CD4-positive, alpha-beta T cell treated with Interleukin-21 for 1 hour (primary cell): Measurements from ENCODE around the gene HLA-DQA1.
"Not testable (repeated sequence)": the region's sequence is repeated elsewhere in the genome, so short reads cannot be mapped to it uniquely, and the experiment has no call there.

ENCODE experiments used
- DNase-seq: peaks from one replicate; pipeline ENCODE4 v3.0.0-alpha.2; 2020

HLA-DQA1 gene

DNA sequence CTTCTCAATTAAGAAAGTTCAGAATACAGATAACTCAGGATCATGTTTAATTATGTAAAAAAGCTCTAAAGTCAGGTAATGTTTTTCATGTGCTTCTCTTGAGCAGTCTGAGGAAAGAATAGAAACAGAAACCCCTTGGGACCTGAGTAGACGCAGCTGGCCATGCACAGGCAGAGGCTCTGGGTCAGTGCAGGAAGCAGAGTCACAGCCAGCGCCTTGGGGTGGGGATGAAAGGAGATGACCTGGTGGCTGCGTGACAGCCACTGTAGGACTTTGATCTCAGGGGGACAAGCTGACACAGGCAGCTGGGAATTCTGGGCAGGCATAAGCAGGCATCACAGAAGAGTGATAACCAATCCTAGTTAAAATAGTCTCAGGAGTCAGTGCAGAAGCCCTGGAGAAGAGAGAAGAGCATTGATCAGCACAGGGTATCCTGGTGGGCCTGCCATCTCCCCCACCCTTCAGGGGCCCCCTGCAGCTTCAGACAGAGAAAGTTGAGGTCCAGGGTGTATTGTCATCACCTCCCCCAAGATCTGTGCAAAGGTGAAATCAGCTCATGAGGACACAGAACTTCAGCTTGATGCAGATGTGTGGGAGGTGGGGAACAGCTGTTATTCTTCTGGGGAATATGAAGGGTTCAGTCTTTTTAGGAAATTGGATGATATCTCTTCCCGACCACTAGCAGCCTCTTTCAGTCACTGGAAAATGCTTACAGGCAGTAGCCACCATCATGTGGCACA, 22.8 kb downstream of the HLA-DQA1 start:
- no peak for DNase-seq

GRCh38 chr6:32662099-32662498, 24.9 kb downstream of the HLA-DQA1 start:
- no peak for DNase-seq

DNA sequence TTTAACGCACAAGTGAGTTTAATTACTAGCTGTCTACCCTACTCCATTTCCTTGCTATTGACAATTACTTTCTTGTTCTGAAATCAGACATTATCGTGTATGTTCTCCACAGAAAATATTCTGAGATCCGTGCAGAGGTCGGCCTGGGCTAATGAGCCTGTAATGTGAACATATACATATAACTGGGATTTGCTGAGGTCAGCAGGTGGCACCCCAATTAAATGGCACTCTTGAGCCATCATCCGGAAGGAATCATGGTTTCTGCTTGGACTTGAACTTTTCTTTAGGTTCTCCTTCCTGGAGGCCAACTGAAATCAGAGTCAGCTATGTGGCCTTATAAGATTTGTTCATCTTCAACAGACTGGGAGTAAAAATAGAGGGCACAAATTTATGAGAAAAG, 25.6 kb downstream of the HLA-DQA1 start:
- no peak for DNase-seq

DNA sequence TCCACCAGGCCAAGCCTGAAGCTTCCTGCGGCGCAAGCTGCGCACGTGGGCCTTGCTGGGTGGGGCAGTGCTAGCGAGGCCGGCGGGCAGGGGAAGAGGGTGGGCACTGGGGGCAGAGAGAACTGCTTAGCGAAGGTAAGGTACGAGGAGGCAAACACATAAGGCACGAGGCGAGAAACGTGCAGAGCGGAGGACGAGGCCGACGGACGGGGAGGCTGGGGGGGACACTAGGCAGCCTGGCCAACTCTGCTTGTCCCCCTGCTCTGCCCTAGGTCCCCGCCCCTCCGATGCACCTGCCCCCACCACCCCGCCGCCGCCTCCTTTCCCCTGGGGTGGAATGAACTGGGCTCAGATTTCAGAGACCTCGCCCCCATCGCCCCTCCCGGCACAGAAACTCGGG, 27.1 kb downstream of the HLA-DQA1 start:
- no peak for DNase-seq

- peak; percentile 51 for DNase-seq
Measured at GRCh38 chr6:32664827-32665362, 27.7 kb downstream of the HLA-DQA1 start.

- no peak for DNase-seq
Measured at GRCh38 chr6:32665661-32666060, 28.5 kb downstream of the HLA-DQA1 start.

GRCh38 chr6:32666420-32667300, 29.5 kb downstream of the HLA-DQA1 start, which contains the start of gene HLA-DQB1:
HLA-DQB1 (minus strand) TSS chr6:32666657; CDS start chr6:32666607, 50 bp downstream.
- DNase-seq: peak; percentile 89

DNA sequence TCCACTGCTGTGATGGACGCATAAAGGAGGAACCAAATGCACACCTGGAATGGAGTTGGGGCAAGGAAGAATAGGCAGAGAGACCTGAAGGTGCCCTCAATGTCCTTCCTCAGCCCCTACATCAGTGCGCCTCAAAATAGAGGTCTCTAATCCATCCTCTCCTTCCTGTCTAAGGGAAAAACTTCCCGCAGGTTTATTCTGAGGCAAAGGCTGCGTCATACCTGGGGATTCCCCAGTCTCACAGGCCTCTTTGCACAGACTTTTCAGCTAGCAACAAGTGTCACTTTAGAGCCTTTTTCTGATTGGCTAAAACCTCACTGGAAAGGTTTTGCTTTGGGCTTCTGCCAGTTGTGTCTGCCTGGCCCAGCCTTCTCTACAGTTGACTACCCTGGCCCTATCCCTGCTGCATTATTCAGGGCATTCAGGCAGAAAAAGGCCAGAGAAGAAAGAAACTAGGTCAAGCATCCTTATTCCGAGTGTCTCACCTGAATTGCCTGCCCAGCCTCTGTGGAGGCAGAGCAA, 31.1 kb downstream of the HLA-DQA1 start:
- DNase-seq: peak; percentile 93

- no peak for DNase-seq
Measured at GRCh38 chr6:32669240-32669639, 32.0 kb downstream of the HLA-DQA1 start.

DNA sequence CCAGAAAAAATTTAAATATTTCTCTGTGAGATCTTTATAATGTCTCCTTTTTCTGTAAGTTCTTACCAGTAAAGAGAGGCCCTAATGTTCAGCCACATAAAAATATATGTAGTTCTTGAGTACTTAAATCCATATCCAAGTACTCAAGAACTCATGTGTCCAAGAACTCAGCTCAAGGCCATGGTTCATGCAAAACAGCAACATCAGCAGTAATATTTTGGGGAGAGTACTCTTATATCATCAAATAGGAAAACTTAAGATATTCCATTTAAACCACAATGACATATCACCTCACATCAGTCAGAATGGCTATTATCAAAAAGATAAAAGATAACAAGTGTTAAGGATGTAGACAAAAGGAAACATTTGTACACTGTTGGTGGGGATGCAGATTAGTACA, 32.7 kb downstream of the HLA-DQA1 start:
- no peak for DNase-seq

GRCh38 chr6:32671908-32672307, 34.7 kb downstream of the HLA-DQA1 start:
- not testable (repeated sequence) for DNase-seq

DNA sequence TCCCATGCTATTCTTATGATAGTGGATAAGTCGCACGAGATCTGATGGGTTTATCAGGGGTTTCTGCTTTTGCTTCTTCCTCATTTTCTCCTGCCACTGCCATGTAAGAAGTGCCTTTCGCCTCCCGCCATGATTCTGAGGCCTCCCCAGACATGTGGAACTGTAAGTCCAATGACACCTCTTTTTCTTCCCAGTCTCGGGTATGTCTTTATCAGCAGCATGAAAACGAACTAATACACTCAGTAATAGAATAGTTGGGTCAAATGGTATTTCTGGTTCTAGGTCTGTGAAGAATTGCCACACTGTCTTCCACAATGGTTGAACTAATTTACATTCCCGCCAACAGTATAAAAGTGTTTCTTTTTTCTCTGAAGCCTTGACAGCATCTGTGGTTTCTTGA, 36.9 kb downstream of the HLA-DQA1 start:
- DNase-seq: not testable (repeated sequence)

- DNase-seq: no peak
Measured at GRCh38 chr6:32679492-32679891, 42.3 kb downstream of the HLA-DQA1 start.

DNA sequence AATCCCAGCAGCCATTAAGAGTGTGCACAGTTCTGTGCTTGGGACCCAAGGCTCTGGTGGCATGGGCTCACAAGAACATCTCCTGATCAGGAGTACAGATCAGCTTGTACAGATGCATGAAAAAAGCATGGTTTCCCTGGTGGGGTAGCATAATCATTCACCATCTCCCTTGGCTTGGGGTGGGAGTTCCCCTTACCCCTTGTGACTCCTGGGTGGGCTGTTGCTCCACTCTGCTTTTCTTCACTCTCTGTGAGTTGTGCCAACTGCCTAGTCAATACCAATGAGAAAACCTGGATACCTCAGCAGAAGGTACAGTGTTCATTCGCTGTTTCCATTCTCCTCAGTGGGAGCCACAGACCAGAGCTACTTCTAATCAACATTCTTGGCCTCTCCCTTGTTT, 42.8 kb downstream of the HLA-DQA1 start:
- DNase-seq: no peak

GRCh38 chr6:32684246-32684645, 47.0 kb downstream of the HLA-DQA1 start:
- DNase-seq: no peak

DNA sequence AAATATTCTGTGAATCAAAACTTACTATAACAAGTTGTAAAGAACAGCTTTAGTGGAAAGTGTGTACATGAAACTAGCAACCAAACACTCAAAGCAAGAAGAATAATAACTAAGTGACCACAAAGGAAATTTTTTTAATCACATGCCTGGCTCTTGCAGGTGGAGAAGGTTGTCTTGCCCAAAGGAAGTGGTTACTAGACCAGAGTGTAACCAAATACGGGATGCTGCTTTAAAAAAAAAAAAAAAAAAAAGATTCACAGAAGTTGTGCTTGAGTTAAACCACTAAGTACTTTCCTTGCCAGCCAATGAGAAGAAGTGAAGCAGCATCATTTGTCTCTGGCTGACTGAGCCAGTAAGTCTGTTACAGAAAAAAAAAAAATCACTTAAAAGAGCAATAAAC, 48.4 kb downstream of the HLA-DQA1 start:
- peak; percentile 90 for DNase-seq

DNA sequence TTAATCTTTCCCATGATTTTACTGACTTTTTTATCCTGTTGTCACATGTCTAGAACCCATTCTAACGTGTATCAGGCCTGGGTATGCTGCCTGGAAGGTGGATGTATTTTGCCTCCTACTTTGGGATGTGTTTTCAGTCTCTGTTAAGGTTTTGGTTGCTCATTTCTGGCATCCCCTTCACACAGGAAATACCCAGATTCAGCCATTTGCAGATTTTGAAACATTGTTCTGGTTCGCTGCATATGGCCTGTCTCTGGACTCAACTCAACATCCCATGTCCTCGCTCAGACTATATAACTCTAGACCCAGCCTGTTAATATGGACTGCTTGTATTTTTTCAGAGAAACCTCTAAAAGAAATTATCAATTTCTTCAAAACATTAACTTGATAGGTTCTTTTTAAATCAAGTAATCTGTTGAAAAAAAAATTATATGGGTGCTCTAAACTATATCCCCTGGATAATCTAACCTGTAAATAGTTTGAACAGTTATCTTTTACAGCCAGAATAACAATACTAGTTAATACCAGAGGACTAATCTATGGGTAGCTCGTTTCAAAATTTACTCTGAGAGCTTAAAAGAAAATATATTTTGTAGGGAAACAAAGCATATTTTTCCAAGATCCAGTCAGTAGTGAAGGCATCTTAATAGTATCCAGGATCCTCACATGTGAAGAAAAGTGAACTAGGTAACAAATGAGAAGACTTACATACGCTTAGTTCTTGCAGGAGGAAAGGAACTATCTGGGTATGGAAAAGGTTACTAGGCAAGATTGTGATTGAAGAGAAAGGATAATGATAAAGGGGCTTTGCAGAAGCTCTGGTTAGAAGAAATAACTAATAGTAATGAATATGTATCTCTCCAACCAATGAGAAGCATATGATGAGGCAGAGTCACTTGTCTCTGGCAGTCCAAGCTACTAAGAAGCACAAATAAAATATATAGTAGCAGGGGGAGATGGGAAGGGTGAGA, 52.6 kb downstream of the HLA-DQA1 start:
- DNase-seq: no peak

DNA sequence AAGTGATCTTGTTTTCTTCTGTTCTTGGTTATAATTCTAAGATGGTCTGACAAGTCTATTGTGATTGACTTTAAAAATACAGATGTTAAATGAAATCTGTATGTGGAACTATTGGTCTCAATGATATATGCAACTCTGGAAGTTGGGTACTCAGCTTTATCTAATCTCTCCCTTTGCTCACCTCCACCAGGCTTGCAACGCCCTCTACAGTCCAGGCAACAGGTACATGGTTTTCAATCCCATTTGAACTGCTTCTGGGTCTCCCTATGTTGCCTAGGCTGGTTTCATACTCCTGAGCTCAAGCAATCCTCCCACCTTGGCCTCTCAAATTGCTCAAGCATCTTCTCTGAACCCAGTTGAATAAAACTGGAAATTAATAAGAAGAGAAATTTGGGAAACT, 54.8 kb downstream of the HLA-DQA1 start:
- DNase-seq: peak; percentile 75
